ENCODE results near the gene FLYWCH1.
"Not testable (repeated sequence)": the region's sequence is repeated elsewhere in the genome, so short reads cannot be mapped to it uniquely, and the experiment has no call there.

FLYWCH1 gene

DNA sequence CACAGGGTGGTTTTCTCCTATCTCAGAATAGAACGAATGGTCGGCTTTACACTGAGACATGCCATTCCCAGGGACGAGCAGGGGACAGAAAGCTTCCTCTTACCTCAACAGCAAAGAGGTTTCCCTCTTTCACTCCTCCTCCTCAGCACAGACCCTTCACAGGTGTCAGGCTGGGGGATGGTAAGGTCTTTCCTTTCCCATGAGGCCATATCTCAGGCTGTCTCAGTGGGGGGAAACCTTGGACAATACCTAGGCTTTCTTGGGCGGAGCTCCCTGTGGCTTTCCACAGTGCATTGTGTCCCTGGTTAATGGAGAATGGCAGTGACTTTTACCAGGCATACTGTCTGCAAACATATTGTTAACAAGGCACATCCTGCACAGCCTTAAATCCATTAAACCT lies 16.4 kb downstream of the FLYWCH1 start:
- DNase-seq, result not testable (repeated sequence)

DNA sequence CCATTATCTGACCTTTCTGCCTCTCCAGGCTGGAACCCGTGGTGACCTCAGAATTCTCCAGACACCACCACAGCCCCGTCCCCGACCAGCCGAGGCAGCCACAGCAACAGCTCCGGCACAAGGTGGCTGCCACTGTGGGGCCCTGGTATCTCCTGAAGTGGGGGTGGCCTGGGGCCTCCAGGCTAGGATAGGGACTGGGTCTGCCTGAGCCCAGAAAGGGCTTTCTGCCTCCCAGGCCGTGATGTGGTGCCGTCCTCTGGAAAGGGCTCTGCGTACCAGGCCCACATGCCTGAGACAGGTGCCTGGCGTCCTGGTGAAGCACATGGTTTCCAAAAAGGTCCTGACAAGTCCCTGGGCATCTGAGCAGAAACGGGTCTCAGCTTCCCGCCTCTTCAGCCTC lies 17.1 kb downstream of the FLYWCH1 start:
- DNase-seq, result no peak

GRCh38 chr16:2929693-2930092 lies 18.0 kb downstream of the FLYWCH1 start:
- no peak for DNase-seq

- no peak for DNase-seq
Observed at GRCh38 chr16:2930236-2930635, 18.5 kb downstream of the FLYWCH1 start.

DNA sequence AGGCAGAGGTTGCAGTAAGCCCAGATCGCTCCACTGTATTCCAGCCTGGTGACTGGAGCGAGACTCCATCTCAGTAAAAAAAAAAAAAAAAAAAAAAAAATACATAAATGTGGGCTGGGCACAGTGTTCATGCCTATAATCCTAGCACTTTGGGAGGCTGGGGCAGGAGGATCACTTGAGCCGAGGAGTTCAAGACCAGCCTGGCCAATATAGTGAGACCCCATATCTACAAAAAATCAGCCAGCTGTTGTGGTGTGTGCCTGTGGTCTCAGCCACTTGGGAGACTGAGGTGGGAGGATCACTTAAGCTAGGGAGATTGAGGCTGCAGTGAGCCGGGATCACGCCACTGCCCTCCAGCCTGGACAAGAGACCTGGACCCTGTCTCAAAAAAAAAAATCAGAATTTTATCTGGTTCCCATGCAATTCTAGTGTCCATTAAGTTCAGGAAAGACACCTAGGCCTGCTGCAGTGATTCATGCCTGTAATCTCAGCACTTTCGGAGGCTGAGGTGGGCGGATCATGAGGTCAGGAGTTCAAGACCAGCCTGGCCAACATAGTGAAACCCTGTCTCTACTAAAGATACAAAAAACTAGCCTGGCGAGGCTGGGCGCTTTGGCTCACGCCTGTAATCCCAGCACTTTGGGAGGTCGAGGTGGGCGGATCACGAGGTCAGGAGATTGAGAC lies 19.6 kb downstream of the FLYWCH1 start:
- DNase-seq, result not testable (repeated sequence)

DNA sequence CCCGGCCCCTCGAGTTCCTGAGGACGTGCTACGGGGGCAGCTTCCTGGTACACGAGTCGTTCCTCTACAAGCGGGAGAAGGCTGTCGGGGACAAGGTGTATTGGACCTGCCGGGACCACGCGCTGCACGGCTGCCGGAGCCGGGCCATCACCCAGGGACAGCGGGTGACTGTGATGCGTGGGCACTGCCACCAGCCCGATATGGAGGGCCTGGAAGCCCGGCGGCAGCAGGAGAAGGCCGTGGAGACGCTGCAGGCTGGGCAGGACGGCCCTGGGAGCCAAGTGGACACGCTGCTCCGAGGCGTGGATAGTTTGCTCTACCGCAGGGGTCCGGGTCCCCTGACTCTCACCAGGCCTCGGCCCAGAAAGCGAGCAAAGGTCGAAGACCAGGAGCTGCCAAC lies 21.4 kb downstream of the FLYWCH1 start:
- DNase-seq, result no peak

- no peak for DNase-seq
Observed at GRCh38 chr16:2933701-2934100, 22.0 kb downstream of the FLYWCH1 start.

GRCh38 chr16:2934450-2934849 lies 22.7 kb downstream of the FLYWCH1 start:
- no peak for DNase-seq

GRCh38 chr16:2936436-2937011 lies 24.8 kb downstream of the FLYWCH1 start:
- DNase-seq, result no peak

DNA sequence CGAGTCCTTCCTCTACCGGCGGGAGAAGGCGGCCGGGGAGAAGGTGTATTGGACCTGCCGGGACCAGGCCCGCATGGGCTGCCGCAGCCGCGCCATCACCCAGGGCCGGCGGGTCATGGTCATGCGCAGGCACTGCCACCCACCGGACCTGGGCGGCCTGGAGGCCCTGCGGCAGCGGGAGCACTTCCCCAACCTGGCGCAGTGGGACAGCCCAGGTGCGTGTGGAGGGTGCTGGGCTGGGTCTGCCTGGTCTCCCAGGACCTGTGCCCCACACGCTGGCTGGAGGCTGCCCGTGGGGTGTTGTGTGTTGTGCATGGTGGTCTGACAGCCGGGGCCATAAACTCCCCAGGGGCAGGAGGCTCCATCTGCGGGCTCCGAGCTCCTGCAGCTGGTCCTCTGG lies 25.4 kb downstream of the FLYWCH1 start:
- DNase-seq, result no peak

- DNase-seq, result no peak
Observed at GRCh38 chr16:2938206-2938605, 26.5 kb downstream of the FLYWCH1 start.

GRCh38 chr16:2939968-2940367 lies 28.2 kb downstream of the FLYWCH1 start:
- no peak for DNase-seq

- no peak for DNase-seq
Observed at GRCh38 chr16:2942045-2942444, 30.3 kb downstream of the FLYWCH1 start.

DNA sequence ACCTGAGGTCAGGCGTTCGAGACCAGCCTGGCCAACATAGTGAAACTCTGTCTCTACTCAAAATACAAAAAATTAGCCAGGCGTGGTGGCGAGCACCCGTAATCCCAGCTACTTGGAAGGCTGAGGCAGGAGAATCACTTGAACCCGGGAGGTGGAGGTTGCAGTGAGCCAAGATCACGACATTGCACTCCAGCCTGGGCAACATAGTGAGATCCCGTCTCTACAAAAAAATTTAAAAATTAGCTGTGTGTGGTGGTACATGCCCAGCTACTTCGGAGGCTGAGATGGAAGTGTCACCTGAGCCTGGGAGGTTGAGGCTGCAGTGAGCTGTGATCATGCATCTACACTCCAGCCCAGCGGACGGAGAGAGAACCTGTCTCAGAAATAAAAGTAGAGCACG lies 32.0 kb downstream of the FLYWCH1 start:
- DNase-seq, result not testable (repeated sequence)

GRCh38 chr16:2946649-2947048 lies 34.9 kb downstream of the FLYWCH1 start:
- DNase-seq, result no peak

DNA sequence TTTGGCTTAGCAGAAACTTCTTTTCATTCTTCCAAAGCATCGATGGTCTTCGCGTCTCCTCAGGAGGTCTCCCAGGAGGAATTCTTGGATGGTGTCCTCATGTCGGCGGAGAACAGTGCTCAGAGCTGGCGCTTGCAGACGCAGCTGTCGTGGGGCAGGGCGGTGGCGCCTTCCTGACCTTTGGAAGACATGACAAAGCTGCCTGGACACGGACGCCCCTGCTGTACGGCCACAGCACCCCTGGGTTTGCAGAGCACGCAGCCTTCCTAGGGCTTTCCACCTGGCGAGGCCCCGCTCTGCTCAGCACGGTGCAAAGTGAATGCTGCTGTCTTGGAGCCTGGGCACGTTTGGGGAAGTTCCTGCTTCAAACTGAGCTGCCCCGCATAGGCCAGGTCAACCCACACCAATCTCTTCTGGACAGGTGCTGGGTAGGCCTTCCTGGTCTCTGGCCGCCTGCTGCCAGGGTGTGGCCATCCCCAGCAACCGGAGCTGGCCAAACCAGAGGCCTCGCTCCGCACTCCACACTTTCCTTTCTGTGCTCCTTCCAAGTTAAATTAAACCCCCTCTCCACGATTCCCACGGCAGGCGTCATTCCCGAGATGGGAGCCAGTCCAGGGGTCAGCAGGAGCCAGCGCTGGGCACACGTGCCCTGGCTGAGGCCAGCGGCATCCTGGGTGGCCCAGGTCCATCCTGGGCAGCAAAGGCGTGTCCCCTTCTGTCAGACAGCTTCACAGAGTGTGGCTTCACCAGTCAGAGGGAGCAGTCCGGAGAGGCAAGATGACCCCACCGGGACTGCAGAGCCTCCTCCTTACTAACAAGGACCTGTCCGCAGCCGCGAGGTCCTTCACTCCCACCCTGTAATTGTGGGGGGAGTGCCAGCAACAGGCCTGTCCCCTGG lies 37.3 kb downstream of the FLYWCH1 start:
- DNase-seq, result peak; percentile 59

GRCh38 chr16:2949705-2950352 lies 38.1 kb downstream of the FLYWCH1 start:
- peak; percentile 56 for DNase-seq

- DNase-seq, result peak; percentile 34
Observed at GRCh38 chr16:2950353-2950724, 38.6 kb downstream of the FLYWCH1 start.

- DNase-seq, result peak; percentile 42
Observed at GRCh38 chr16:2950773-2951172, 39.0 kb downstream of the FLYWCH1 start.

DNA sequence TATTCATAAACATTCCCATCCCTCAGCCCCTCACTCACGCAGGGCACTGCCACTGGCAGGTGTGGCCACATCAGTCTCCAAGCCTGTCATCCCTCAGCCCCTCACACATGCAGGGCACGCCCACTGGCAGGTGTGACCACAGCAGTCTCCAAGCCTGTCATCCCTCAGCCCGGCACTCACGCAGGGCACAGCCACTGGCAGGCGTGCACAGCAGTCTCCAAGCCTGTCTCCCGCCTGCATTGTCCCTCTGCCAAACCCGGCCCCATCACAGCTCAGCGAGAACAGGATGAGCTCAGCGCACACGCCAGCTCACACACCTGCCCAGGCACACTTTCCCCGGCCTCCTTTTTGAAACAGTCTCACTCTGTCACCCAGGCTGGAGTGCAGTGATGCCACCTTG lies 40.9 kb downstream of the FLYWCH1 start:
- peak; percentile 58 for DNase-seq

- peak; percentile 53 for DNase-seq
Observed at GRCh38 chr16:2953706-2954627, 42.2 kb downstream of the FLYWCH1 start.

All from activated effector memory CD4-positive, alpha-beta T cell treated with anti-CD3 and anti-CD28 coated beads, Interleukin-2, amount 50 U/mL, for 16 hours (primary cell).